ENCODE measurements around the gene IFI27L1. TPM values are rescaled to one million over a fixed set of nuclear protein-coding genes. Genes with fewer than 3 reads are reported as not detected.

Gene IFI27L1
- total RNA-seq, 1 experiment from 2014 or later = 27.6 TPM

- no peak for TF ChIP-seq ELF4 (CRISPR knock-in tag; IDR thresholded peaks at IDR 0.05; ENCODE audit: low read depth)
- peak; percentile 41; the same call in 1 of the 2 replicates for TF ChIP-seq ETV6 (CRISPR knock-in tag; IDR thresholded peaks at IDR 0.05)
- no peak for TF ChIP-seq ZBTB43 (CRISPR knock-in tag; IDR thresholded peaks at IDR 0.05)
- TF ChIP-seq PRRX2 (CRISPR knock-in tag; IDR thresholded peaks at IDR 0.05) = no peak
- no peak for TF ChIP-seq ZNF138 (CRISPR knock-in tag; conservative IDR thresholded peaks at IDR 0.05)
- no peak for TF ChIP-seq ZNF512 (CRISPR knock-in tag; IDR thresholded peaks at IDR 0.05; ENCODE audit: borderline replicate concordance)
- peak; percentile 92 for TF ChIP-seq CTCF (IDR thresholded peaks at IDR 0.05)
Observed at GRCh38 chr14:94136575-94137331, 55.6 kb downstream of the IFI27L1 start (continued).

GRCh38 chr14:94138251-94138650 lies 57.1 kb downstream of the IFI27L1 start:
- Mint-ChIP-seq H3K36me3 (peaks cover 13% of the 10 kb centered on the region), H3K27ac (no peak overlapping the region), H3K4me3 (no peak overlapping the region), H3K4me1 (peaks cover 19% of the 10 kb centered on the region), H3K27me3 (ENCODE audit: low read depth) (peaks cover 7% of the 10 kb centered on the region; the same call in 1 of the 2 replicates), H3K9me3 (peaks cover 20% of the 10 kb centered on the region)
- DNase-seq (ENCODE audit: low spot score) = no peak
- POLR2A ChIA-PET = interaction anchor here (0.6 to 1.3 kb wide), 2 partner anchors 199 to 1698 kb away, joined by 3 read pairs; no protein-coding TSS in a partner anchor
- CTCF ChIA-PET = interaction anchor here (0.7 to 3.7 kb wide), 11 partner anchors 9 to 215 kb away, joined by 3 to 45 read pairs (median 6); partner anchors contain the start of genes IFI27L2 and PPP4R4
- TF ChIP-seq EMX1 (CRISPR knock-in tag; IDR thresholded peaks at IDR 0.05) = no peak
- no peak for TF ChIP-seq CTCF (IDR thresholded peaks at IDR 0.05)
- TF ChIP-seq HMGA2 (CRISPR knock-in tag; IDR thresholded peaks at IDR 0.05) = no peak
- no peak for TF ChIP-seq ETV6 (CRISPR knock-in tag; IDR thresholded peaks at IDR 0.05)
- no peak for TF ChIP-seq KAT7 (CRISPR knock-in tag; IDR thresholded peaks at IDR 0.05; ENCODE audit: borderline replicate concordance)
- TF ChIP-seq ZNF532 (CRISPR knock-in tag; IDR thresholded peaks at IDR 0.05; ENCODE audit: borderline replicate concordance) = no peak
- TF ChIP-seq E2F4 (CRISPR knock-in tag; IDR thresholded peaks at IDR 0.05; ENCODE audit: borderline replicate concordance, low read depth) = no peak
- no peak for TF ChIP-seq RORB (CRISPR knock-in tag; IDR thresholded peaks at IDR 0.05)
- no peak for TF ChIP-seq NFATC4 (CRISPR knock-in tag; IDR thresholded peaks at IDR 0.05)
- TF ChIP-seq ZNF317 (CRISPR knock-in tag; IDR thresholded peaks at IDR 0.05; ENCODE audit: borderline replicate concordance, low read depth) = no peak
- ATAC-seq = no peak

Measured in WTC11 (cell line).